PC-9 (cell line): Measurements from ENCODE around the gene ABR. TPM values are rescaled to one million over a fixed set of nuclear protein-coding genes. Genes with fewer than 3 reads are reported as not detected.
A peak's percentile ranks its signal among the peaks of the same experiment; 100 is the strongest.

Experiments
- BruUV-seq: library from RNA; stranded (reverse); fragments of 400-500 nt; replicated peaks from 2 replicates; lab custom pipeline; 2021; lab: Mats Ljungman, UMichigan
- CTCF ChIA-PET: fragments of 300-600 bp; sonication (Branson Sonifier 250); formaldehyde crosslinking; loops from one replicate; lab custom pipeline; 2022; ENCODE audit warnings: antibody characterized with exemption; lab: Charles Lee
- POLR2A ChIA-PET: fragments of 300-600 bp; sonication (Branson Sonifier 250); formaldehyde crosslinking; loops from one replicate; lab custom pipeline; 2022; ENCODE audit warnings: antibody characterized with exemption; ENCODE audit not compliant: unreplicated experiment; lab: Charles Lee
- DNase-seq, 2 experiments: peaks; one replicate each; pipeline versions ENCODE4 v3.0.0 to v3.0.0-alpha.2; 2015 to 2022; ENCODE audit warnings: mixed read lengths in 1 of 2
- H2AFZ ChIP-seq: fragments of 200-600 bp; sonication (generic); 2 replicates; pipeline ENCODE4 v1.8.1; 2017; ENCODE audit warnings: antibody characterized with exemption
- H3F3A ChIP-seq: fragments of 200-600 bp; sonication (generic); 2 replicates; pipeline ENCODE4 v1.8.1; 2017; ENCODE audit warnings: antibody characterized with exemption, mild to moderate bottlenecking, low read depth; ENCODE audit not compliant: insufficient read depth
- H3K27ac ChIP-seq: fragments of 200-600 bp; sonication (generic); 2 replicates; pipeline ENCODE4 v1.6.1; 2016; ENCODE audit warnings: mixed run types
- H3K27me3 ChIP-seq: fragments of 200-600 bp; sonication (generic); 2 replicates; pipeline ENCODE4 v1.6.1; 2016; ENCODE audit warnings: low read depth, mixed run types; ENCODE audit not compliant: insufficient read depth
- H3K36me3 ChIP-seq: fragments of 200-600 bp; sonication (generic); 2 replicates; pipeline ENCODE4 v1.6.1; 2016; ENCODE audit warnings: low read depth, mixed run types
- H3K4me1 ChIP-seq: fragments of 200-600 bp; sonication (generic); replicated peaks from 2 replicates; pipeline ENCODE4 v1.6.1; 2016; ENCODE audit warnings: mixed run types; ENCODE audit not compliant: insufficient read depth
- H3K4me2 ChIP-seq: fragments of 200-600 bp; sonication (generic); 2 replicates; pipeline ENCODE4 v1.6.1; 2017; ENCODE audit warnings: mixed run types
- H3K4me3 ChIP-seq: fragments of 200-600 bp; sonication (generic); 2 replicates; pipeline ENCODE4 v1.6.1; 2016; ENCODE audit warnings: mixed run types
- H3K79me2 ChIP-seq: fragments of 200-600 bp; sonication (generic); 2 replicates; pipeline ENCODE4 v1.6.1; 2017; ENCODE audit warnings: low read depth, mixed run types
- H3K9me2 ChIP-seq: fragments of 200-600 bp; sonication (generic); 2 replicates; pipeline ENCODE4 v1.8.1; 2017; ENCODE audit warnings: mild to moderate bottlenecking; ENCODE audit not compliant: insufficient read depth
- H3K9me3 ChIP-seq: fragments of 200-600 bp; sonication (generic); 2 replicates; pipeline ENCODE4 v1.8.1; 2016; ENCODE audit warnings: low read depth; ENCODE audit not compliant: insufficient read depth
- H4K20me1 ChIP-seq: fragments of 200-600 bp; sonication (generic); 2 replicates; pipeline ENCODE4 v1.8.1; 2017; ENCODE audit not compliant: insufficient read depth
- CTCF ChIP-seq: fragments of 200-600 bp; sonication (generic); conservative IDR thresholded peaks from 2 replicates; pipeline ENCODE4 v1.6.1; 2017; ENCODE audit warnings: mixed run types, antibody characterized with exemption, mild to moderate bottlenecking, moderate library complexity
- EZH2 ChIP-seq: fragments of 200-600 bp; sonication (generic); IDR thresholded peaks from 2 replicates; pipeline ENCODE4 v1.8.0; 2017; ENCODE audit warnings: antibody characterized with exemption, low read depth
- intact Hi-C: fragments of 100-400 bp; cut with micrococcal nuclease; formaldehyde crosslinking; loops from one replicate; pipeline ENCODE4 v1.10.0; 2022; ENCODE audit not compliant: unreplicated experiment
- total RNA-seq: library from RNA; stranded (reverse); gene quantifications from 2 replicates; pipeline ENCODE4 v1.2.3, GENCODE V29; 2021

Gene ABR
- total RNA-seq, 1 experiment from 2014 or later, result 76.0 TPM

GRCh38 chr17:980406-981291 lies 199.1 kb downstream of the ABR start:
- H3K4me3 ChIP-seq, result peak overlapping the region; percentile 71; the same call in 1 of the 2 replicates
- H2AFZ ChIP-seq, result peak overlapping the region; percentile 79
- H4K20me1 ChIP-seq, result no peaks in the 10 kb centered on the region; the same call in none of the 2 replicates
- peak; percentile 73 to 78 for DNase-seq
- H3K9me2 ChIP-seq, result no peaks in the 10 kb centered on the region
- H3K79me2 ChIP-seq, result peaks cover 32% of the 10 kb centered on the region
- H3K9me3 ChIP-seq, result no peaks in the 10 kb centered on the region
- H3K36me3 ChIP-seq, result no peaks in the 10 kb centered on the region
- TF ChIP-seq CTCF (peak; percentile 88), EZH2 (no peak)
- ChIA-PET CTCF (interaction anchor here (0.5 to 2.0 kb wide), 17 partner anchors 16 to 569 kb away, joined by 3 to 15 read pairs (median 5); partner anchors contain the start of genes GLOD4, MRM3, TIMM22 and VPS53), POLR2A (interaction anchor here (0.6 to 0.9 kb wide), 11 partner anchors 47 to 1435 kb away, joined by 3 to 32 read pairs (median 8); no protein-coding TSS in a partner anchor)
- H3K4me2 ChIP-seq, result peak overlapping the region; percentile 83
- H3K27ac ChIP-seq, result no peak overlapping the region
- H3F3A ChIP-seq, result peaks cover 19% of the 10 kb centered on the region
- intact Hi-C loops, result loop anchor here (1.0 to 5.0 kb wide), 4 partner anchors 101 to 268 kb away; partner anchors contain the start of genes GLOD4, MRM3 and VPS53
- no peaks in the 10 kb centered on the region for H3K27me3 ChIP-seq
- peaks cover 32% of the 10 kb centered on the region for H3K4me1 ChIP-seq
- TSS peak; percentile 60 for BruUV-seq

GRCh38 chr17:979539-980405 lies 200.0 kb downstream of the ABR start, which contains the start of gene NXN:
Gene NXN (minus strand): TSS chr17:979776.
- Histone ChIP-seq H3K4me1 (peaks cover 41% of the 10 kb centered on the region), H3K9me2 (no peaks in the 10 kb centered on the region), H3K36me3 (no peaks in the 10 kb centered on the region), H3K4me3 (peak within 1 kb of the TSS; percentile 92), H4K20me1 (no peaks in the 10 kb centered on the region; the same call in none of the 2 replicates), H3K79me2 (peaks cover 41% of the 10 kb centered on the region), H3K27me3 (no peaks in the 10 kb centered on the region), H3K4me2 (peak within 1 kb of the TSS; percentile 97), H3K9me3 (no peaks in the 10 kb centered on the region), H3F3A (peaks cover 21% of the 10 kb centered on the region), H3K27ac (no peak within 1 kb of the TSS), H2AFZ (peak within 1 kb of the TSS; percentile 79)
- peak; percentile 37 to 91 for DNase-seq
- TF ChIP-seq CTCF (no peak), EZH2 (no peak)
- ChIA-PET CTCF (interaction anchor here (0.5 to 2.0 kb wide), 12 partner anchors 19 to 568 kb away, joined by 3 to 15 read pairs (median 6); partner anchors contain the start of genes GLOD4 and MRM3), POLR2A (interaction anchor here (0.7 to 0.9 kb wide), 6 partner anchors 46 to 662 kb away, joined by 6 to 32 read pairs (median 18); no protein-coding TSS in a partner anchor)
- BruUV-seq, result no TSS peak
- intact Hi-C loops, result loop anchor here (2.0 to 5.0 kb wide), 3 partner anchors 185 to 267 kb away; partner anchors contain the start of genes GLOD4, MRM3 and VPS53

GRCh38 chr17:979212-979538 lies 200.6 kb downstream of the ABR start:
- H3K79me2 ChIP-seq, result peaks cover 44% of the 10 kb centered on the region
- ChIA-PET POLR2A (interaction anchor here (0.7 kb wide), 1 partner anchor 662 kb away, joined by 6 read pairs; no protein-coding TSS in a partner anchor), CTCF (interaction anchor here (0.6 to 1.7 kb wide), 4 partner anchors 20 to 249 kb away, joined by 3 to 15 read pairs (median 7); no protein-coding TSS in a partner anchor)
- no peak for TF ChIP-seq EZH2
- TF ChIP-seq CTCF, result no peak
- H3K9me2 ChIP-seq, result no peaks in the 10 kb centered on the region
- intact Hi-C loops, result no loop called here
- peaks cover 21% of the 10 kb centered on the region for H3F3A ChIP-seq
- DNase-seq, result no peak
- peaks cover 45% of the 10 kb centered on the region for H3K4me1 ChIP-seq
- H3K27me3 ChIP-seq, result no peaks in the 10 kb centered on the region
- H3K9me3 ChIP-seq, result no peaks in the 10 kb centered on the region
- H3K4me2 ChIP-seq, result peak overlapping the region; percentile 60
- no peak overlapping the region for H2AFZ ChIP-seq
- BruUV-seq, result no TSS peak
- H3K27ac ChIP-seq, result no peak overlapping the region
- H4K20me1 ChIP-seq, result no peaks in the 10 kb centered on the region; the same call in none of the 2 replicates
- H3K4me3 ChIP-seq, result peak overlapping the region; percentile 71; the same call in 1 of the 2 replicates
- no peaks in the 10 kb centered on the region for H3K36me3 ChIP-seq
